Neural cell (in vitro differentiated cells): ENCODE results near the gene TENT5C.

Experiments
- EP300 ChIP-seq: fragments of 450-650 bp; conservative IDR thresholded peaks from 2 replicates; pipeline ENCODE4 v1.6.1; 2014; ENCODE audit warnings: antibody characterized with exemption, mild to moderate bottlenecking, moderate library complexity; ENCODE audit not compliant: poor library complexity, severe bottlenecking
- EZH2 ChIP-seq: fragments of 200-600, 300-800 bp; shearing (Covaris generic), sonication (generic); IDR thresholded peaks from 2 replicates; pipeline ENCODE4 v1.6.1; 2014; ENCODE audit warnings: antibody characterized with exemption, low read length, borderline replicate concordance, mild to moderate bottlenecking; ENCODE audit not compliant: insufficient read depth, poor library complexity, severe bottlenecking
- MXI1 ChIP-seq: fragments of 450-650 bp; conservative IDR thresholded peaks from 2 replicates; pipeline ENCODE4 v1.6.1; 2014; ENCODE audit warnings: antibody characterized with exemption, mild to moderate bottlenecking; ENCODE audit not compliant: poor library complexity, severe bottlenecking
- TF ChIP-seq, protein P1 (sequence below): fragments of 450-650 bp; IDR thresholded peaks from 2 replicates; pipeline ENCODE4 v1.5.1; 2014; ENCODE audit warnings: antibody characterized with exemption, mild to moderate bottlenecking, moderate library complexity; ENCODE audit not compliant: poor library complexity, severe bottlenecking
- TF ChIP-seq, protein P2 (sequence below): IDR thresholded peaks from 2 replicates; pipeline ENCODE4 v1.6.1; 2012; ENCODE audit warnings: borderline replicate concordance

DNA sequence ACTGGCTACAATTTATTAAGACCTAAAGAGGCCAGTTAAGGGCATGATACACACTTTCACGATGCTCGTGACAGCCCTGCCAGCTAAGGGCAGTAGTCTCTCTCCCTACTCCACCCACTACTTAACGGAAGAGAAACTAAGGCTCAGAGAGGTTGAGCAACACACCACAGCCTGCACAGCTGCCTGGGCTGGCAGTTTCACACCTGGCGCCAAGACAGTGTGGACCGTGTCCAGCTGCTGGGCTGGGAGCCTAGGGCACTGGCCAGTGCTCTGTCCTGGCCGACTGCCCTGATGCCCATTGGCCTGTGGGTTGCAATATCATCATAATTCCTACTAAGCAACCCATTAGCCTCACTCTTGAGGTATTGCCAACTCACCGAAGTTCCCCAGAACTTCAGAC is 27.6 kb downstream of the TENT5C start:
- TF ChIP-seq EZH2 (no peak), MXI1 (no peak), EP300 (no peak)
- TF ChIP-seq, protein P1, sequence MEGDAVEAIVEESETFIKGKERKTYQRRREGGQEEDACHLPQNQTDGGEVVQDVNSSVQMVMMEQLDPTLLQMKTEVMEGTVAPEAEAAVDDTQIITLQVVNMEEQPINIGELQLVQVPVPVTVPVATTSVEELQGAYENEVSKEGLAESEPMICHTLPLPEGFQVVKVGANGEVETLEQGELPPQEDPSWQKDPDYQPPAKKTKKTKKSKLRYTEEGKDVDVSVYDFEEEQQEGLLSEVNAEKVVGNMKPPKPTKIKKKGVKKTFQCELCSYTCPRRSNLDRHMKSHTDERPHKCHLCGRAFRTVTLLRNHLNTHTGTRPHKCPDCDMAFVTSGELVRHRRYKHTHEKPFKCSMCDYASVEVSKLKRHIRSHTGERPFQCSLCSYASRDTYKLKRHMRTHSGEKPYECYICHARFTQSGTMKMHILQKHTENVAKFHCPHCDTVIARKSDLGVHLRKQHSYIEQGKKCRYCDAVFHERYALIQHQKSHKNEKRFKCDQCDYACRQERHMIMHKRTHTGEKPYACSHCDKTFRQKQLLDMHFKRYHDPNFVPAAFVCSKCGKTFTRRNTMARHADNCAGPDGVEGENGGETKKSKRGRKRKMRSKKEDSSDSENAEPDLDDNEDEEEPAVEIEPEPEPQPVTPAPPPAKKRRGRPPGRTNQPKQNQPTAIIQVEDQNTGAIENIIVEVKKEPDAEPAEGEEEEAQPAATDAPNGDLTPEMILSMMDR: no peak
- TF ChIP-seq, protein P2, sequence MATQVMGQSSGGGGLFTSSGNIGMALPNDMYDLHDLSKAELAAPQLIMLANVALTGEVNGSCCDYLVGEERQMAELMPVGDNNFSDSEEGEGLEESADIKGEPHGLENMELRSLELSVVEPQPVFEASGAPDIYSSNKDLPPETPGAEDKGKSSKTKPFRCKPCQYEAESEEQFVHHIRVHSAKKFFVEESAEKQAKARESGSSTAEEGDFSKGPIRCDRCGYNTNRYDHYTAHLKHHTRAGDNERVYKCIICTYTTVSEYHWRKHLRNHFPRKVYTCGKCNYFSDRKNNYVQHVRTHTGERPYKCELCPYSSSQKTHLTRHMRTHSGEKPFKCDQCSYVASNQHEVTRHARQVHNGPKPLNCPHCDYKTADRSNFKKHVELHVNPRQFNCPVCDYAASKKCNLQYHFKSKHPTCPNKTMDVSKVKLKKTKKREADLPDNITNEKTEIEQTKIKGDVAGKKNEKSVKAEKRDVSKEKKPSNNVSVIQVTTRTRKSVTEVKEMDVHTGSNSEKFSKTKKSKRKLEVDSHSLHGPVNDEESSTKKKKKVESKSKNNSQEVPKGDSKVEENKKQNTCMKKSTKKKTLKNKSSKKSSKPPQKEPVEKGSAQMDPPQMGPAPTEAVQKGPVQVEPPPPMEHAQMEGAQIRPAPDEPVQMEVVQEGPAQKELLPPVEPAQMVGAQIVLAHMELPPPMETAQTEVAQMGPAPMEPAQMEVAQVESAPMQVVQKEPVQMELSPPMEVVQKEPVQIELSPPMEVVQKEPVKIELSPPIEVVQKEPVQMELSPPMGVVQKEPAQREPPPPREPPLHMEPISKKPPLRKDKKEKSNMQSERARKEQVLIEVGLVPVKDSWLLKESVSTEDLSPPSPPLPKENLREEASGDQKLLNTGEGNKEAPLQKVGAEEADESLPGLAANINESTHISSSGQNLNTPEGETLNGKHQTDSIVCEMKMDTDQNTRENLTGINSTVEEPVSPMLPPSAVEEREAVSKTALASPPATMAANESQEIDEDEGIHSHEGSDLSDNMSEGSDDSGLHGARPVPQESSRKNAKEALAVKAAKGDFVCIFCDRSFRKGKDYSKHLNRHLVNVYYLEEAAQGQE: no peak
